ENCODE data around the gene GTSE1. TPM values are rescaled to one million over a fixed set of nuclear protein-coding genes. Genes with fewer than 3 reads are reported as not detected.

The GTSE1 gene
- total RNA-seq, 1 donor from 2014 or later, result 0.26 TPM

- no peak overlapping the region for H3K4me3 ChIP-seq (ENCODE audit: low read depth, low read length)
- FAIRE-seq, result peak; percentile 7
- peaks cover 14% of the 10 kb centered on the region for H3K36me3 ChIP-seq (ENCODE audit: control insufficient read depth, insufficient read depth, low read length)
- no peak for DNase-seq (ENCODE audit: low read depth)
- H3K27me3 ChIP-seq (ENCODE audit: control insufficient read depth, insufficient read depth, low read length), result no peaks in the 10 kb centered on the region
- no peak for TF ChIP-seq CTCF (IDR thresholded peaks at IDR 0.05; ENCODE audit: insufficient read depth, low read length, severe bottlenecking)
Observed at GRCh38 chr22:46278656-46279645, 17.7 kb upstream of the GTSE1 start.

- DNase-seq (ENCODE audit: low read depth) (no peak), FAIRE-seq (no peak)
- Histone ChIP-seq H3K36me3 (ENCODE audit: control insufficient read depth, insufficient read depth, low read length) (peaks cover 15% of the 10 kb centered on the region), H3K27me3 (ENCODE audit: control insufficient read depth, insufficient read depth, low read length) (no peaks in the 10 kb centered on the region), H3K4me3 (ENCODE audit: low read depth, low read length) (no peak overlapping the region)
- TF ChIP-seq CTCF (IDR thresholded peaks at IDR 0.05; ENCODE audit: insufficient read depth, low read length, severe bottlenecking), result no peak
Observed at GRCh38 chr22:46280063-46280817, 16.4 kb upstream of the GTSE1 start.

GRCh38 chr22:46280999-46281623 is 15.6 kb upstream of the GTSE1 start:
- no peak for TF ChIP-seq CTCF (IDR thresholded peaks at IDR 0.05; ENCODE audit: insufficient read depth, low read length, severe bottlenecking)
- H3K36me3 ChIP-seq (ENCODE audit: control insufficient read depth, insufficient read depth, low read length), result peaks cover 14% of the 10 kb centered on the region
- DNase-seq (ENCODE audit: low read depth) (no peak), FAIRE-seq (peak; percentile 13)
- no peak overlapping the region for H3K4me3 ChIP-seq (ENCODE audit: low read depth, low read length)
- no peaks in the 10 kb centered on the region for H3K27me3 ChIP-seq (ENCODE audit: control insufficient read depth, insufficient read depth, low read length)

GRCh38 chr22:46281866-46282678 is 14.6 kb upstream of the GTSE1 start:
- Histone ChIP-seq H3K36me3 (ENCODE audit: control insufficient read depth, insufficient read depth, low read length) (peaks cover 14% of the 10 kb centered on the region), H3K27me3 (ENCODE audit: control insufficient read depth, insufficient read depth, low read length) (no peaks in the 10 kb centered on the region), H3K4me3 (ENCODE audit: low read depth, low read length) (no peak overlapping the region)
- DNase-seq (ENCODE audit: low read depth) (no peak), FAIRE-seq (no peak)
- TF ChIP-seq CTCF (IDR thresholded peaks at IDR 0.05; ENCODE audit: insufficient read depth, low read length, severe bottlenecking), result no peak

GRCh38 chr22:46286006-46286405 is 10.7 kb upstream of the GTSE1 start:
- no peak overlapping the region for H3K4me3 ChIP-seq (ENCODE audit: low read depth, low read length)
- H3K36me3 ChIP-seq (ENCODE audit: control insufficient read depth, insufficient read depth, low read length), result peaks cover 6% of the 10 kb centered on the region
- TF ChIP-seq CTCF (IDR thresholded peaks at IDR 0.05; ENCODE audit: insufficient read depth, low read length, severe bottlenecking), result no peak
- DNase-seq (ENCODE audit: low read depth), result no peak
- H3K27me3 ChIP-seq (ENCODE audit: control insufficient read depth, insufficient read depth, low read length), result no peaks in the 10 kb centered on the region
- no peak for FAIRE-seq
